OCI-LY3 (cell line): Measurements from ENCODE around the gene GDAP2.

ENCODE experiments used
- H2AFZ ChIP-seq: fragments of 200-600, 300-600 bp; shearing (Covaris generic); 2 replicates; pipeline ENCODE4 v1.6.0; 2014; ENCODE audit warnings: antibody characterized with exemption, low read depth, low read length
- H3K27ac ChIP-seq: fragments of 200-600, 300-600 bp; sonication (generic); 2 replicates; pipeline ENCODE4 v1.5.1; 2014; ENCODE audit warnings: mild to moderate bottlenecking, low read length, moderate library complexity, mixed read lengths
- H3K27me3 ChIP-seq: fragments of 200-600, 300-600 bp; sonication (generic); 2 replicates; pipeline ENCODE4 v1.6.1; 2014; ENCODE audit warnings: low read depth, low read length, mixed read lengths
- H3K36me3 ChIP-seq: fragments of 200-600, 300-600 bp; sonication (generic); replicated peaks from 2 replicates; pipeline ENCODE3; 2014; ENCODE audit warnings: low read depth, low read length, mixed read lengths
- H3K4me1 ChIP-seq: fragments of 300-600, 200-600 bp; sonication (generic); 2 replicates; pipeline ENCODE4 v1.6.1; 2014; ENCODE audit warnings: low read length, mixed read lengths
- H3K4me2 ChIP-seq: fragments of 200-600, 300-600 bp; sonication (generic); 2 replicates; pipeline ENCODE4 v1.6.1; 2014; ENCODE audit warnings: low read length, mixed read lengths
- H3K4me3 ChIP-seq: fragments of 300-600, 200-600 bp; sonication (generic); 2 replicates; pipeline ENCODE4 v1.5.1; 2014; ENCODE audit warnings: antibody characterized with exemption, mild to moderate bottlenecking, low read length, moderate library complexity
- H3K79me2 ChIP-seq: fragments of 300-600, 200-600 bp; shearing (Covaris generic); 2 replicates; pipeline ENCODE4 v1.6.1; 2014; ENCODE audit warnings: mild to moderate bottlenecking, low read length, mixed read lengths
- H3K9ac ChIP-seq: fragments of 300-600, 200-600 bp; shearing (Covaris generic); 2 replicates; pipeline ENCODE4 v1.6.0; 2014; ENCODE audit warnings: mild to moderate bottlenecking, low read length, moderate library complexity
- H3K9me3 ChIP-seq: fragments of 200-600, 300-600 bp; shearing (Covaris generic); 2 replicates; pipeline ENCODE4 v1.6.1; 2014; ENCODE audit warnings: low read length, mixed read lengths; ENCODE audit not compliant: insufficient read depth
- H4K20me1 ChIP-seq: fragments of 200-600, 300-600 bp; sonication (generic); 2 replicates; pipeline ENCODE4 v1.6.1; 2016; ENCODE audit warnings: low read length, mixed read lengths; ENCODE audit not compliant: insufficient read depth
- CTCF ChIP-seq: fragments of 200-600, 300-600 bp; sonication (generic); IDR thresholded peaks from 2 replicates; pipeline ENCODE4 v1.5.1; 2014; ENCODE audit warnings: antibody characterized with exemption, low read length, low read depth
- EZH2phosphoT487 ChIP-seq: fragments of 200-600 bp; shearing (Covaris generic); IDR thresholded peaks from 2 replicates; pipeline ENCODE4 v1.6.1; 2018; ENCODE audit warnings: antibody characterized with exemption, mixed run types, low read depth

Gene GDAP2

GRCh38 chr1:117952386-117952785 lies 23.0 kb upstream of the GDAP2 start:
- H3K4me3 ChIP-seq: no peak overlapping the region
- no peak overlapping the region for H3K4me2 ChIP-seq
- H3K9ac ChIP-seq: no peak overlapping the region
- no peaks in the 10 kb centered on the region for H3K79me2 ChIP-seq
- TF ChIP-seq EZH2phosphoT487 (no peak), CTCF (no peak)
- H3K27ac ChIP-seq: no peak overlapping the region
- no peaks in the 10 kb centered on the region for H4K20me1 ChIP-seq
- peaks cover 51% of the 10 kb centered on the region for H3K36me3 ChIP-seq
- no peaks in the 10 kb centered on the region for H3K9me3 ChIP-seq
- H3K27me3 ChIP-seq: no peaks in the 10 kb centered on the region
- H2AFZ ChIP-seq: no peak overlapping the region
- H3K4me1 ChIP-seq: no peaks in the 10 kb centered on the region

GRCh38 chr1:117942293-117942692 lies 12.9 kb upstream of the GDAP2 start:
- Histone ChIP-seq H3K9ac (no peak overlapping the region), H3K4me3 (no peak overlapping the region), H3K27me3 (no peaks in the 10 kb centered on the region), H3K4me2 (no peak overlapping the region), H3K9me3 (no peaks in the 10 kb centered on the region), H3K27ac (no peak overlapping the region), H4K20me1 (no peaks in the 10 kb centered on the region), H3K4me1 (no peaks in the 10 kb centered on the region), H3K79me2 (no peaks in the 10 kb centered on the region), H2AFZ (no peak overlapping the region), H3K36me3 (peaks cover 36% of the 10 kb centered on the region)
- TF ChIP-seq EZH2phosphoT487: no peak
- TF ChIP-seq CTCF: no peak

GRCh38 chr1:117933769-117934168 lies 4.3 kb upstream of the GDAP2 start:
- H3K27me3 ChIP-seq: no peaks in the 10 kb centered on the region
- no peak overlapping the region for H2AFZ ChIP-seq
- TF ChIP-seq CTCF (no peak), EZH2phosphoT487 (no peak)
- H4K20me1 ChIP-seq: no peaks in the 10 kb centered on the region
- H3K4me2 ChIP-seq: no peak overlapping the region
- H3K4me1 ChIP-seq: peaks cover 9% of the 10 kb centered on the region
- H3K9me3 ChIP-seq: no peaks in the 10 kb centered on the region
- peaks cover 55% of the 10 kb centered on the region for H3K79me2 ChIP-seq
- peaks cover 12% of the 10 kb centered on the region for H3K36me3 ChIP-seq
- no peak overlapping the region for H3K4me3 ChIP-seq
- no peak overlapping the region for H3K9ac ChIP-seq
- no peak overlapping the region for H3K27ac ChIP-seq

- Histone ChIP-seq H3K4me2 (no peak overlapping the region), H2AFZ (no peak overlapping the region), H3K27me3 (no peaks in the 10 kb centered on the region), H3K79me2 (peaks cover 65% of the 10 kb centered on the region), H3K9me3 (no peaks in the 10 kb centered on the region), H4K20me1 (no peaks in the 10 kb centered on the region), H3K36me3 (peaks cover 12% of the 10 kb centered on the region), H3K4me1 (peaks cover 15% of the 10 kb centered on the region), H3K4me3 (no peak overlapping the region), H3K9ac (no peak overlapping the region), H3K27ac (no peak overlapping the region)
- TF ChIP-seq CTCF (no peak), EZH2phosphoT487 (no peak)
These were observed 3.2 kb upstream of the GDAP2 start for GRCh38 chr1:117932576-117932975.
